Pancreas (tissue), 10 donors: ENCODE results near the gene TAF8. TPM values are rescaled to one million over a fixed set of nuclear protein-coding genes. Genes with fewer than 3 reads are reported as not detected.

Experiments
- ATAC-seq, 4 donors: fragments of 200-7000 bp; cut with Tn5 transposase; one replicate each; pipeline versions ENCODE4 v1.8.0 to v1.9.1; 2020; ENCODE audit warnings: mild to moderate bottlenecking in 4 of 4, moderate library complexity in 4 of 4
- DNase-seq, 6 donors: peaks; one replicate each; pipeline ENCODE4 v3.0.0-alpha.2; 2020
- FAIRE-seq: peaks from 2 replicates; lab custom pipeline; 2012; peaks lifted over from hg19 to GRCh38; lab: Jason Lieb, UNC
- H3K27ac ChIP-seq, 4 donors: fragments of 200-600 bp; sonication (generic); 1 replicate in 3 of 4; 2 replicates in 1 of 4; pipeline versions ENCODE4 v1.5.0 to v1.8.0; 2020
- H3K27me3 ChIP-seq, 4 donors: fragments of 200-600 bp; one replicate each; pipeline ENCODE4 v1.8.0; 2021
- H3K36me3 ChIP-seq, 3 donors: fragments of 200-600 bp; sonication (generic) in 1 of 3; one replicate each; pipeline versions ENCODE4 v1.5.0 to v1.8.0; 2020 to 2021
- H3K4me1 ChIP-seq, 3 donors: fragments of 200-600 bp; one replicate each; pipeline ENCODE4 v1.8.0; 2021
- H3K4me3 ChIP-seq, 4 donors: fragments of 200-600 bp; sonication (generic) in 2 of 4; one replicate each; pipeline versions ENCODE4 v1.5.0 to v1.8.0; 2020 to 2021
- H3K9me3 ChIP-seq, 4 donors: fragments of 200-600 bp; one replicate each; pipeline ENCODE4 v1.8.0; 2021
- CTCF ChIP-seq, 4 donors: fragments of 200-600 bp; sonication (generic) in 3 of 4; IDR thresholded peaks; one replicate each; pipeline versions ENCODE4 v1.5.0 to v1.8.0; 2021; ENCODE audit warnings: antibody characterized with exemption in 4 of 4
- WGBS, 2 donors: extraction: QIAGEN DNeasy Blood & Tissue Kit; methylation state at CpG; one replicate each; pipeline ENCODE4 v1.1.7; 2013; 5-methylcytosine and 5-hydroxymethylcytosine counted together
- intact Hi-C, 3 donors: fragments of 100-400 bp; cut with DNase I; formaldehyde crosslinking; loops; one replicate each; pipeline versions ENCODE4 v1.11.1 to v1.14.2; 2022
- polyA plus RNA-seq, 2 donors: library from polyadenylated mRNA; stranded (reverse); fragments of 200-250 nt; gene quantifications; one replicate each; pipeline ENCODE4 v1.2.3, GENCODE V29; 2013
- total RNA-seq, 6 donors: library from RNA; stranded (reverse); fragmentation: NEBNext Ultra II Directional in 4 of 6; extraction: Animal tissue kit (Norgen Biotek cat#: 25700) in 4 of 6; gene quantifications; one replicate each; pipeline versions ENCODE4 v1.2.1 to v1.2.4, GENCODE V29; 2021 to 2023
- donor health status: healthy with polysubstance abuse.
- donor health status: DM: no; HTN: no; CAD: no; lungs with moderate emphysema.
- donor health status: DM: no; HTN: no; CAD: no.
- donor health status: control.
- donor health status: control.
- donor health status: Bipolar disorder and iron deficiency.
- donor health status: DM: yes; HTN: yes; CAD: no.
- donor health status: DM: no; HTN: no; CAD: no.
- donor health status: DM: no; HTN: no; CAD: no.
- donor health status: DM: yes; HTN: yes; CAD: no.

The TAF8 gene
- total and polyA plus RNA-seq, 8 donors, result 4.8 to 16.8 (median 8.4) TPM

GRCh38 chr6:42051268-42051653, 937 bp downstream of the TAF8 start:
- no peak overlapping the region for H3K27ac ChIP-seq
- H3K9me3 ChIP-seq, result no peaks in the 10 kb centered on the region
- FAIRE-seq, result no peak
- ATAC-seq, result no peak
- WGBS, 2 donors, result 9% methylated on average over 8 of the region's 8 CpGs
- peaks cover 0 to 21% (median 3%) of the 10 kb centered on the region in 3 donors for H3K4me1 ChIP-seq
- TF ChIP-seq CTCF (IDR thresholded peaks at IDR 0.05), result no peak
- intact Hi-C loops, result no loop called here
- no peaks in the 10 kb centered on the region for H3K27me3 ChIP-seq
- no peak for DNase-seq
- peak overlapping the region in 3 of 4 donors; percentile 56 to 64 (median 60) for H3K4me3 ChIP-seq
- H3K36me3 ChIP-seq, result peaks cover 2 to 21% (median 6%) of the 10 kb centered on the region in 3 donors

GRCh38 chr6:42053601-42054000, 3.3 kb downstream of the TAF8 start:
- no peak for TF ChIP-seq CTCF (IDR thresholded peaks at IDR 0.05)
- Histone ChIP-seq H3K27me3 (no peaks in the 10 kb centered on the region), H3K27ac (no peak overlapping the region), H3K4me1 (peaks cover 0 to 17% (median 0%) of the 10 kb centered on the region in 3 donors), H3K9me3 (no peaks in the 10 kb centered on the region), H3K36me3 (peaks cover 9 to 44% (median 13%) of the 10 kb centered on the region in 3 donors), H3K4me3 (no peak overlapping the region)
- intact Hi-C loops, result no loop called here
- ATAC-seq (no peak), DNase-seq (no peak), FAIRE-seq (no peak)

GRCh38 chr6:42059743-42060142, 9.4 kb downstream of the TAF8 start:
- no peak overlapping the region for H3K4me3 ChIP-seq
- WGBS, 2 donors, result 91 to 95% methylated on average over 5 of the region's 5 CpGs
- no peak for TF ChIP-seq CTCF (IDR thresholded peaks at IDR 0.05)
- no peaks in the 10 kb centered on the region for H3K27me3 ChIP-seq
- H3K9me3 ChIP-seq, result no peaks in the 10 kb centered on the region
- H3K36me3 ChIP-seq, result peaks cover 9 to 70% (median 13%) of the 10 kb centered on the region in 3 donors
- ATAC-seq (no peak), FAIRE-seq (no peak), DNase-seq (no peak)
- no peaks in the 10 kb centered on the region for H3K4me1 ChIP-seq
- H3K27ac ChIP-seq, result no peak overlapping the region
- intact Hi-C loops, result no loop called here

GRCh38 chr6:42066156-42066675, 15.9 kb downstream of the TAF8 start:
- no peak for DNase-seq
- ATAC-seq, result no peak
- no peak for FAIRE-seq
- Histone ChIP-seq H3K4me3 (no peak overlapping the region), H3K4me1 (no peaks in the 10 kb centered on the region), H3K27ac (no peak overlapping the region), H3K27me3 (no peaks in the 10 kb centered on the region), H3K9me3 (no peaks in the 10 kb centered on the region), H3K36me3 (peaks cover 0 to 62% (median 23%) of the 10 kb centered on the region in 3 donors)
- 93 to 96% methylated on average over 13 of the region's 13 CpGs for WGBS, 2 donors
- no peak for TF ChIP-seq CTCF (IDR thresholded peaks at IDR 0.05)
- intact Hi-C loops, result no loop called here

GRCh38 chr6:42068173-42068572, 17.8 kb downstream of the TAF8 start:
- Histone ChIP-seq H3K27me3 (no peaks in the 10 kb centered on the region), H3K27ac (no peak overlapping the region), H3K36me3 (peaks cover 0 to 55% (median 23%) of the 10 kb centered on the region in 3 donors), H3K4me1 (no peaks in the 10 kb centered on the region), H3K9me3 (no peaks in the 10 kb centered on the region), H3K4me3 (no peak overlapping the region)
- no peak for FAIRE-seq
- ATAC-seq, result no peak
- DNase-seq, result no peak
- TF ChIP-seq CTCF (IDR thresholded peaks at IDR 0.05), result no peak
- intact Hi-C loops, result no loop called here
- 90 to 93% methylated on average over 7 of the region's 7 CpGs for WGBS, 2 donors
